NB4 (cell line): ENCODE measurements around the gene TMEM187.

ENCODE experiments used
- CTCF ChIP-seq: IDR thresholded peaks from one replicate; pipeline ENCODE4 v1.5.1; 2012; ENCODE audit warnings: low read depth, low read length
- MYC ChIP-seq: IDR thresholded peaks from 2 replicates; pipeline ENCODE4 v1.6.1; 2011; ENCODE audit warnings: low read depth, low read length

- TF ChIP-seq MYC = no peak
- TF ChIP-seq CTCF = no peak
Measured at GRCh38 chrX:154022108-154022507, 49.6 kb downstream of the TMEM187 start.
